Bronchial smooth muscle cell (primary cell): Measurements from ENCODE around the gene STRIP2. TPM values are rescaled to one million over a fixed set of nuclear protein-coding genes. Genes with fewer than 3 reads are reported as not detected.

ENCODE experiments used
- total RNA-seq: library from RNA; depleted of rRNA; stranded (reverse); fragments of >200 nt; gene quantifications from 2 replicates; pipeline ENCODE4 v1.2.1, GENCODE V29; 2014

The STRIP2 gene
- total RNA-seq = 0.77 and 7.3 TPM in 2 replicates

GRCh38 chr7:129433847-129434674 is at the start of gene STRIP2:
TSS of gene STRIP2 (plus strand) at chr7:129434432. CDS start at chr7:129434473, 41 bp downstream.

DNA sequence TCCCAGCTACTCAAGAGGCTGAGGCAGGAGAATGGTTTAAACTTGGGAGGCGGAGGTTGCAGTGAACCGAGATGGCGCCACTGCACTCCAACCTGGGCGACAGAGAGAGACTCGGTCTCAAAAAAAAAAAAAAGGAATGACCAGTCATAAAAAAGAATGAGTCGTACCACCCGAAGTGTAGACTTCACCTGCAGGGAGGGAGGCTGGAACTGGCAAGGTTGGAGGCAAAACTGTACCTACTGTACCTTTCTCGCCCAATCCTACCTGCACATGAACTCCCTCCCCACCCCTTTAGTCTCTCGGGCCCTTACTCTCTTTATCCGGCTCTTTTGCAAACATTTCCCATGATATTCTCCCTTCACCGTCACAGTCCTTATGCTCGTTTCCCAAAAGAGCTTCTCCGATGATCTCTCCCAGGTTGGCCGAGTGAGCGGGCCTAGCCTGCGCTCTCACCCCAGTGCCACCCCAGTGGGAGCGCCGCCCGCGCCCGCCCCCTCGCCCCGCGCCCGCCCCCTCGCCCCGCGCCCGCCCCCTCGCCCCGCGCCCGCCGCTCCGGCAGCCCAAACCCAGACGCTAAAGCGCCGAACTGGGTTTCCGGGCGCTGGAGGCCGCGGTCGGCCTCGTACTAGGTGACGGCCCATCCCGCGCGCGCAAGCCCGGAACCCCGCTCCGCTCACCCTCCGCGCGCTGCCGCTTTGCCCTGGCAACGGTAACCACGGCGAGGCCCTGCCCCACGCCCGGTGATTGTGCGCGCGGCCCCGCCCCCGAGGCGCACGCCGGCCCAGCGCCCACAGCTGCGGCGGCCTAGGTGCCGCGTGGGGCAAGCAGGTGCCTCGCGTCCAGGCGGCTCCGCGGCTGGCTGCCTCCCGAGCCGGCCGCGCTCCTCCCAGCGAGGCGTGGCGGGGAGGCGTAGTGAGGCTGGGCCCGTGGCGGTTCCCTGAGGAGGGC is 67.8 kb downstream of the STRIP2 start, which contains the start of gene SMKR1:
TSS of gene SMKR1 (plus strand) at position 772 of the 948 bp plus-strand sequence. CDS start 294 bp downstream, outside the sequence.

Other genes with a start within 250 kb of the STRIP2 start
- gene SMO, start 245.8 kb upstream of the STRIP2 start, total RNA-seq = 8.7 and 26.5 TPM in 2 replicates
- gene AHCYL2, start 209.4 kb upstream of the STRIP2 start, total RNA-seq = 14.5 and 15.7 TPM in 2 replicates
- gene SMKR1, start 68.1 kb downstream of the STRIP2 start, total RNA-seq = not detected in 2 replicates
- gene NRF1, start 177.3 kb downstream of the STRIP2 start, total RNA-seq = 7.7 and 13.8 TPM in 2 replicates